H1 (cell line): ENCODE measurements around the gene ABCA6. TPM values are rescaled to one million over a fixed set of nuclear protein-coding genes. Genes with fewer than 3 reads are reported as not detected.

Experiments used
- CTCF ChIA-PET: fragments of 300-600 bp; sonication (Branson Sonifier 250); formaldehyde crosslinking; loops from one replicate; lab custom pipeline; 2021; ENCODE audit not compliant: partially characterized antibody; lab: Charles Lee
- POLR2A ChIA-PET: fragments of 300-600 bp; sonication (Branson Sonifier 250); formaldehyde crosslinking; loops from one replicate; lab custom pipeline; 2021; ENCODE audit warnings: inconsistent platforms; ENCODE audit not compliant: partially characterized antibody; lab: Charles Lee
- DNase-seq, 2 experiments: peaks; one replicate each; pipeline versions ENCODE4 v3.0.0 to v3.0.0-alpha.2; 2010 to 2022; ENCODE audit warnings: low spot score in 2 of 2, low read depth in 1 of 2, mixed read lengths in 1 of 2
- FAIRE-seq: peaks from 2 replicates; lab custom pipeline; 2011; peaks lifted over from hg19 to GRCh38; lab: Jason Lieb, UNC
- H2AFZ ChIP-seq: 2 replicates; pipeline ENCODE4 v1.8.1; 2012; ENCODE audit warnings: low read length, inconsistent platforms
- H2AK5ac ChIP-seq: 2 replicates; pipeline ENCODE4 v1.6.1; 2013; ENCODE audit warnings: low read depth, low read length
- H2BK120ac ChIP-seq: replicated peaks from 2 replicates; pipeline ENCODE3; 2013; ENCODE audit warnings: low read depth, low read length, inconsistent platforms
- H2BK12ac ChIP-seq: 2 replicates; pipeline ENCODE4 v1.6.1; 2013; ENCODE audit warnings: low read depth, low read length
- H2BK15ac ChIP-seq: 2 replicates; pipeline ENCODE4 v1.6.1; 2013; ENCODE audit warnings: low read length
- H2BK20ac ChIP-seq: 2 replicates; pipeline ENCODE4 v1.6.1; 2013; ENCODE audit warnings: low read length
- H2BK5ac ChIP-seq: 2 replicates; pipeline ENCODE4 v1.6.1; 2013; ENCODE audit warnings: low read depth, low read length
- H3K14ac ChIP-seq: 2 replicates; pipeline ENCODE4 v1.6.1; 2013; ENCODE audit warnings: inconsistent platforms; ENCODE audit not compliant: insufficient read length
- H3K18ac ChIP-seq: 2 replicates; pipeline ENCODE4 v1.6.1; 2013; ENCODE audit warnings: low read length; ENCODE audit errors: extremely low read depth
- H3K23ac ChIP-seq: 2 replicates; pipeline ENCODE4 v1.6.1; 2013; ENCODE audit warnings: inconsistent platforms; ENCODE audit not compliant: insufficient read length
- H3K23me2 ChIP-seq: 2 replicates; pipeline ENCODE4 v1.6.1; 2013; ENCODE audit warnings: low read depth, low read length
- H3K27ac ChIP-seq: 2 replicates; pipeline ENCODE4 v1.6.1; 2011; ENCODE audit warnings: low read depth, low read length, inconsistent platforms
- H3K27me3 ChIP-seq, 4 experiments: replicated peaks in 1 of 4; 1 replicate in 1 of 4; 2 replicates in 3 of 4; pipeline versions ENCODE4 v1.6.1 to v1.8.1; 2011 to 2013; ENCODE audit warnings: low read length in 3 of 4, mild to moderate bottlenecking in 3 of 4, inconsistent platforms in 2 of 4, mixed read lengths in 2 of 4, moderate library complexity in 1 of 4; ENCODE audit not compliant: control insufficient read depth in 3 of 4, insufficient read depth in 3 of 4; ENCODE audit errors: extremely low read depth in 1 of 4
- H3K36me3 ChIP-seq, 4 experiments: 2 replicates each; pipeline versions ENCODE4 v1.6.1 to v1.8.1; 2011 to 2013; ENCODE audit warnings: mild to moderate bottlenecking in 4 of 4, low read length in 3 of 4, moderate library complexity in 2 of 4, control low read depth in 1 of 4, inconsistent platforms in 1 of 4; ENCODE audit not compliant: insufficient read depth in 4 of 4, control insufficient read depth in 2 of 4
- H3K4ac ChIP-seq: replicated peaks from 2 replicates; pipeline ENCODE3; 2013; ENCODE audit warnings: low read length, low read depth, mixed read lengths, inconsistent platforms; ENCODE audit not compliant: insufficient read length
- H3K4me1 ChIP-seq, 4 experiments: replicated peaks in 1 of 4; 1 replicate in 1 of 4; 2 replicates in 3 of 4; pipeline versions ENCODE4 v1.6.1 to v1.8.1; 2011 to 2013; ENCODE audit warnings: low read length in 3 of 4, inconsistent platforms in 2 of 4, mixed read lengths in 1 of 4; ENCODE audit not compliant: insufficient read depth in 4 of 4, control insufficient read depth in 3 of 4
- H3K4me2 ChIP-seq, 2 experiments: 2 replicates each; pipeline versions ENCODE4 v1.6.1 to v1.8.1; 2011 to 2013; ENCODE audit warnings: low read depth in 2 of 2, low read length in 2 of 2, control low read depth in 1 of 2, inconsistent platforms in 1 of 2, mild to moderate bottlenecking in 1 of 2; ENCODE audit not compliant: insufficient read depth in 1 of 2
- H3K4me3 ChIP-seq, 4 experiments: fragments of 200-600, 300-600 bp in 1 of 4; sonication (generic), shearing (Covaris generic), sonication (Bioruptor Twin) in 1 of 4; 2 replicates each; pipeline versions ENCODE4 v1.5.1 to v1.8.1; 2011 to 2016; ENCODE audit warnings: low read length in 4 of 4, low read depth in 3 of 4, control low read depth in 2 of 4, inconsistent platforms in 2 of 4, mild to moderate bottlenecking in 2 of 4, mixed read lengths in 1 of 4, moderate library complexity in 1 of 4; ENCODE audit not compliant: insufficient read depth in 2 of 4; ENCODE audit errors: extremely low read depth in 1 of 4
- H3K56ac ChIP-seq: replicated peaks from 2 replicates; pipeline ENCODE3; 2013; ENCODE audit warnings: low read depth, mild to moderate bottlenecking, mixed read lengths, low read length, inconsistent platforms; ENCODE audit not compliant: insufficient read length
- H3K79me1 ChIP-seq: 2 replicates; pipeline ENCODE4 v1.6.1; 2013; ENCODE audit warnings: low read depth, low read length, control low read depth
- H3K79me2 ChIP-seq, 2 experiments: 2 replicates each; pipeline versions ENCODE4 v1.6.1 to v1.8.1; 2012 to 2013; ENCODE audit warnings: low read length in 2 of 2, mild to moderate bottlenecking in 2 of 2, inconsistent platforms in 1 of 2; ENCODE audit not compliant: insufficient read depth in 2 of 2, control insufficient read depth in 1 of 2
- H3K9ac ChIP-seq, 4 experiments: replicated peaks in 1 of 4; 1 replicate in 1 of 4; 2 replicates in 3 of 4; pipeline versions ENCODE4 v1.6.1 to v1.8.1; 2011 to 2013; ENCODE audit warnings: low read depth in 3 of 4, low read length in 3 of 4, control low read depth in 2 of 4, mild to moderate bottlenecking in 2 of 4, moderate library complexity in 2 of 4, inconsistent platforms in 1 of 4; ENCODE audit errors: extremely low read depth in 1 of 4
- H3K9me3 ChIP-seq, 2 experiments: 2 replicates each; pipeline versions ENCODE4 v1.6.1 to v1.8.1; 2012 to 2013; ENCODE audit warnings: mild to moderate bottlenecking in 2 of 2, moderate library complexity in 2 of 2, control low read depth in 1 of 2, inconsistent platforms in 1 of 2, low read depth in 1 of 2, low read length in 1 of 2, mixed read lengths in 1 of 2; ENCODE audit not compliant: insufficient read depth in 2 of 2
- H4K20me1 ChIP-seq, 2 experiments: replicated peaks in 1 of 2; 2 replicates each; pipeline versions ENCODE3 to v1.8.1; 2011 to 2013; ENCODE audit warnings: inconsistent platforms in 2 of 2, low read length in 2 of 2, mild to moderate bottlenecking in 1 of 2; ENCODE audit not compliant: insufficient read depth in 2 of 2, control insufficient read depth in 1 of 2
- H4K5ac ChIP-seq: 2 replicates; pipeline ENCODE4 v1.6.1; 2013; ENCODE audit warnings: low read length, low read depth, mixed read lengths, inconsistent platforms; ENCODE audit not compliant: insufficient read length
- H4K8ac ChIP-seq: 2 replicates; pipeline ENCODE4 v1.8.0; 2013; ENCODE audit warnings: mild to moderate bottlenecking, moderate library complexity, low read length, inconsistent platforms; ENCODE audit not compliant: insufficient read depth; ENCODE audit errors: extremely low read depth
- H4K91ac ChIP-seq: replicated peaks from 2 replicates; pipeline ENCODE3; 2013; ENCODE audit warnings: low read length, mixed read lengths, inconsistent platforms; ENCODE audit not compliant: insufficient read length
- BACH1 ChIP-seq: IDR thresholded peaks from 2 replicates; pipeline ENCODE4 v1.6.1; 2012; ENCODE audit warnings: low read length, improper control_type of control experiment
- EP300 ChIP-seq, 2 experiments: IDR thresholded peaks; 1 replicate in 1 of 2; 2 replicates in 1 of 2; pipeline ENCODE4 v1.6.1; 2011 to 2012; ENCODE audit warnings: low read depth in 2 of 2, low read length in 2 of 2, mild to moderate bottlenecking in 2 of 2, borderline replicate concordance in 1 of 2, inconsistent platforms in 1 of 2, moderate library complexity in 1 of 2
- GTF2F1 ChIP-seq: IDR thresholded peaks from 2 replicates; pipeline ENCODE4 v1.6.1; 2012; ENCODE audit warnings: low read depth, low read length, improper control_type of control experiment, borderline replicate concordance
- HDAC2 ChIP-seq, 2 experiments: fragments of 300-600 bp in 1 of 2; sonication (generic) in 1 of 2; IDR thresholded peaks; 2 replicates each; pipeline ENCODE4 v1.6.1; 2011 to 2012; ENCODE audit warnings: low read depth in 2 of 2, low read length in 2 of 2, mild to moderate bottlenecking in 2 of 2, moderate library complexity in 2 of 2, borderline replicate concordance in 1 of 2, inconsistent platforms in 1 of 2
- KDM5A ChIP-seq: fragments of 200-600 bp; IDR thresholded peaks from 2 replicates; pipeline ENCODE4 v1.7.1; 2012; ENCODE audit warnings: mild to moderate bottlenecking, low read length, inconsistent platforms, mixed read lengths
- POLR2A ChIP-seq, 2 experiments: IDR thresholded peaks; 1 replicate in 1 of 2; 2 replicates in 1 of 2; pipeline ENCODE4 v1.6.1; 2011; ENCODE audit warnings: low read depth in 2 of 2, low read length in 2 of 2, mild to moderate bottlenecking in 2 of 2; ENCODE audit errors: control extremely low read depth in 1 of 2
- TAF7 ChIP-seq: optimal IDR thresholded peaks from 2 replicates; pipeline ENCODE3; 2011; ENCODE audit warnings: low read depth, mild to moderate bottlenecking, inconsistent platforms, low read length, moderate library complexity, borderline replicate concordance
- TCF12 ChIP-seq: IDR thresholded peaks from 2 replicates; pipeline ENCODE4 v1.6.1; 2011; ENCODE audit warnings: low read depth, mild to moderate bottlenecking, low read length
- YY1 ChIP-seq: IDR thresholded peaks from 2 replicates; pipeline ENCODE4 v1.6.1; 2011; ENCODE audit warnings: low read depth, mild to moderate bottlenecking, low read length
- WGBS, 2 experiments: shearing (Covaris generic) in 1 of 2; methylation state at CpG; one replicate each; pipeline versions ENCODE4 v1.1.6 to v1.1.7; 2013 to 2015; ENCODE audit warnings: low lambda C conversion rate in 2 of 2, mixed read lengths in 2 of 2, inconsistent platforms in 1 of 2, low coverage in 1 of 2, missing lambda C conversion rate in 1 of 2; ENCODE audit not compliant: insufficient replicate concordance in 2 of 2, insufficient coverage in 1 of 2, insufficient read length in 1 of 2; ENCODE audit errors: extremely low coverage in 1 of 2, missing lambda C conversion rate in 1 of 2; 5-methylcytosine and 5-hydroxymethylcytosine counted together
- polyA plus RNA-seq, 7 experiments: library from polyadenylated mRNA; depleted of rRNA in 3 of 7; stranded (reverse) in 5 of 7; unstranded in 2 of 7; fragments of >200 nt in 5 of 7; fragments of 200-250 nt in 2 of 7; gene quantifications; 1 replicate in 5 of 7; 2 replicates in 1 of 7; 4 replicates in 1 of 7; pipeline versions ENCODE4 v1.2.1 to v1.2.3, GENCODE V29; 2011 to 2013; ENCODE audit warnings: missing spikeins in 2 of 7, mixed read lengths in 2 of 7
- total RNA-seq: library from RNA; stranded (reverse); fragmentation: NEBNext Ultra II Directional; extraction: Animal tissue kit (Norgen Biotek cat#: 25700); gene quantifications from 2 replicates; pipeline ENCODE4 v1.2.1, GENCODE V29; 2021
- TF ChIP-seq, protein P1 (sequence below): IDR thresholded peaks from 2 replicates; pipeline ENCODE4 v1.6.1; 2012; ENCODE audit warnings: low read length, inconsistent platforms
- TF ChIP-seq, protein P2 (sequence below): IDR thresholded peaks from 2 replicates; pipeline ENCODE4 v1.6.1; 2012; ENCODE audit warnings: inconsistent platforms

ABCA6 gene
- total and polyA plus RNA-seq, 2 of the 8 experiments (the other 6 are each of a cell fraction or from before 2014, with no cell fraction given): not detected

DNA sequence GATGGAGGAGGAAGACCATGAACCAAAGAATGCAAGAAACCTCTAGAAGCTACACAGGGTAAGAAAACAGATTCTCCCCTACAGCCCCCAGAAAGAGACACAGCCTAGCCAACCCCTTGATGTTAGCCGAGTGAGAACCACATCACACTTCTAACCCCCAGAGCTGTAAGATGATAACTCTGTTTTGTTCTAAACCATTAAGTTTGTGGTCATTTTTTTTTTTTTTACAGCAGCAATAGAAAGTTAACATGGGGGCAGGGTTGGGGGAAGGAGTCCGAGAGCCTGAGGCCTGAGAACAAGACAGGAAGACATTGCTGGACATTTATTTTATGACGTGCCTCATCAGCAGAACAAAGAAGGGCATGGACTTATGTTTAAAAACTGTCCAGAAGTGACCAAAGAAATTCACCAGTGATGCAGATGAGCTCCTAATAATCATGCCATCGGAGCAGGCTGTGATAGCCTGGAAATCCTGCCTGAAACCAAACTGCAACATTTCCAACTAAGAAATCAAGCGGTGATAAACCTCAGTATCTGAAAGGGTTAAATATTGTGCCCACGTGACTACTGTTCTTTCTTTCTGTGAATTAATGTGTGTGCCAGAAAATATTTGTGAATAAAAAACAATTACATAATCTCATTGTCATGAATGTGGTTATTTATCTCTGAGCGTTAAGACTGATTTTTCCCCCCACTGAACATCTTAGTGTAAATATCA lies 82.1 kb downstream of the ABCA6 start:
- ChIA-PET POLR2A (interaction anchor here (0.7 kb wide), 1 partner anchor 547 kb away, joined by 6 read pairs; no protein-coding TSS in a partner anchor), CTCF (interaction anchor here (0.6 to 3.2 kb wide), 9 partner anchors 9 to 419 kb away, joined by 3 to 24 read pairs (median 4); no protein-coding TSS in a partner anchor)
- H3K4ac ChIP-seq: no peak overlapping the region
- no peak for TF ChIP-seq GTF2F1
- TF ChIP-seq, protein P1, sequence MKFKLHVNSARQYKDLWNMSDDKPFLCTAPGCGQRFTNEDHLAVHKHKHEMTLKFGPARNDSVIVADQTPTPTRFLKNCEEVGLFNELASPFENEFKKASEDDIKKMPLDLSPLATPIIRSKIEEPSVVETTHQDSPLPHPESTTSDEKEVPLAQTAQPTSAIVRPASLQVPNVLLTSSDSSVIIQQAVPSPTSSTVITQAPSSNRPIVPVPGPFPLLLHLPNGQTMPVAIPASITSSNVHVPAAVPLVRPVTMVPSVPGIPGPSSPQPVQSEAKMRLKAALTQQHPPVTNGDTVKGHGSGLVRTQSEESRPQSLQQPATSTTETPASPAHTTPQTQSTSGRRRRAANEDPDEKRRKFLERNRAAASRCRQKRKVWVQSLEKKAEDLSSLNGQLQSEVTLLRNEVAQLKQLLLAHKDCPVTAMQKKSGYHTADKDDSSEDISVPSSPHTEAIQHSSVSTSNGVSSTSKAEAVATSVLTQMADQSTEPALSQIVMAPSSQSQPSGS: no peak
- no peak for TF ChIP-seq BACH1
- TF ChIP-seq EP300 (IDR thresholded peaks at IDR 0.05; ENCODE audit: borderline replicate concordance in 1 of 2, low read depth in 2 of 2, low read length in 2 of 2): no peak
- no peak for TF ChIP-seq POLR2A (IDR thresholded peaks at IDR 0.05; ENCODE audit: control extremely low read depth in 1 of 2, low read depth in 2 of 2, low read length in 2 of 2)
- TF ChIP-seq TCF12: no peak
- no peak for TF ChIP-seq YY1
- no peak for TF ChIP-seq HDAC2 (IDR thresholded peaks at IDR 0.05; ENCODE audit: borderline replicate concordance in 1 of 2, low read depth in 2 of 2, low read length in 2 of 2)
- TF ChIP-seq, protein P2, sequence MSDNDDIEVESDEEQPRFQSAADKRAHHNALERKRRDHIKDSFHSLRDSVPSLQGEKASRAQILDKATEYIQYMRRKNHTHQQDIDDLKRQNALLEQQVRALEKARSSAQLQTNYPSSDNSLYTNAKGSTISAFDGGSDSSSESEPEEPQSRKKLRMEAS: no peak
- TF ChIP-seq KDM5A: no peak
- TF ChIP-seq TAF7: no peak

More for the DNA sequence above, 82.1 kb downstream of the ABCA6 start:
- no peak overlapping the region for H4K8ac ChIP-seq
- no peaks in the 10 kb centered on the region for H3K9me3 ChIP-seq
- no peak overlapping the region for H2AK5ac ChIP-seq
- H2BK5ac ChIP-seq: no peak overlapping the region
- no peak overlapping the region for H2BK120ac ChIP-seq
- H2AFZ ChIP-seq: 0 out of 2 replicates have a peak overlapping the region, but pooled peaks have one; percentile 13
- no peak for DNase-seq
- no peak for FAIRE-seq
- H3K14ac ChIP-seq: no peak overlapping the region
- H4K5ac ChIP-seq: no peak overlapping the region
- 81% methylated on average over 7 of the region's 7 CpGs; no CpG with 5 or more reads in 1 of the 2 experiments for WGBS, 2 experiments
- no peaks in the 10 kb centered on the region for H4K20me1 ChIP-seq
- no peak overlapping the region for H2BK20ac ChIP-seq
- H3K4me3 ChIP-seq: no peak overlapping the region
- no peak overlapping the region for H3K9ac ChIP-seq
- no peak overlapping the region for H3K18ac ChIP-seq
- H3K56ac ChIP-seq: no peak overlapping the region
- H3K27ac ChIP-seq: no peak overlapping the region
- no peak overlapping the region for H4K91ac ChIP-seq
- H3K79me1 ChIP-seq: no peaks in the 10 kb centered on the region
- H2BK15ac ChIP-seq: no peak overlapping the region
- H3K23me2 ChIP-seq: no peaks in the 10 kb centered on the region
- no peak overlapping the region for H2BK12ac ChIP-seq
- H3K36me3 ChIP-seq: no peaks in the 10 kb centered on the region
- no peaks in the 10 kb centered on the region for H3K79me2 ChIP-seq
- H3K23ac ChIP-seq: no peak overlapping the region
- H3K4me2 ChIP-seq: no peak overlapping the region
- no peaks in the 10 kb centered on the region; a peak in 1 of 7 replicates for H3K4me1 ChIP-seq
- H3K27me3 ChIP-seq: no peaks in the 10 kb centered on the region
